ENCODE data around the gene ANKRD42. TPM values are rescaled to one million over a fixed set of nuclear protein-coding genes. Genes with fewer than 3 reads are reported as not detected.

The ANKRD42 gene
- total RNA-seq, 2 donors from 2014 or later, result 7.7 to 8.0 TPM

GRCh38 chr11:83223457-83223856 lies 29.9 kb downstream of the ANKRD42 start:
- H3K36me3 ChIP-seq, result no peaks in the 10 kb centered on the region
- DNase-seq (ENCODE audit: low spot score), result no peak
- H3K4me3 ChIP-seq, result no peak overlapping the region
- no peaks in the 10 kb centered on the region for H3K4me1 ChIP-seq
- no peak for TF ChIP-seq CTCF (IDR thresholded peaks at IDR 0.05)
- H3K27ac ChIP-seq, result no peak overlapping the region
- H3K27me3 ChIP-seq, result no peaks in the 10 kb centered on the region
- H3K9me3 ChIP-seq, result no peaks in the 10 kb centered on the region

- no peak overlapping the region for H3K27ac ChIP-seq
These were observed 42.3 kb downstream of the ANKRD42 start for GRCh38 chr11:83235825-83236224.

GRCh38 chr11:83238111-83238510 lies 44.6 kb downstream of the ANKRD42 start:
- Histone ChIP-seq H3K9me3 (no peaks in the 10 kb centered on the region), H3K4me1 (peaks cover 0 to 4% of the 10 kb centered on the region in 2 donors), H3K27ac (no peak overlapping the region), H3K36me3 (no peaks in the 10 kb centered on the region), H3K27me3 (no peaks in the 10 kb centered on the region), H3K4me3 (no peak overlapping the region)
- no peak for TF ChIP-seq CTCF (IDR thresholded peaks at IDR 0.05)
- DNase-seq (ENCODE audit: low spot score), result no peak

More at GRCh38 chr11:83235825-83236224, 42.3 kb downstream of the ANKRD42 start:
- no peaks in the 10 kb centered on the region for H3K36me3 ChIP-seq
- H3K4me1 ChIP-seq, result peaks cover 0 to 4% of the 10 kb centered on the region in 2 donors
- H3K9me3 ChIP-seq, result no peaks in the 10 kb centered on the region
- H3K27me3 ChIP-seq, result no peaks in the 10 kb centered on the region
- no peak overlapping the region for H3K4me3 ChIP-seq
- no peak for DNase-seq (ENCODE audit: low spot score)
- no peak for TF ChIP-seq CTCF (IDR thresholded peaks at IDR 0.05)

GRCh38 chr11:83241291-83241946 lies 47.9 kb downstream of the ANKRD42 start:
- Histone ChIP-seq H3K9me3 (no peaks in the 10 kb centered on the region), H3K4me1 (no peaks in the 10 kb centered on the region), H3K4me3 (no peak overlapping the region), H3K27me3 (no peaks in the 10 kb centered on the region), H3K36me3 (no peaks in the 10 kb centered on the region), H3K27ac (no peak overlapping the region)
- DNase-seq (ENCODE audit: low spot score), result no peak
- TF ChIP-seq CTCF (IDR thresholded peaks at IDR 0.05), result peak in 1 of 2 donors; percentile 65

- no peaks in the 10 kb centered on the region for H3K36me3 ChIP-seq
- no peaks in the 10 kb centered on the region for H3K4me1 ChIP-seq
- H3K9me3 ChIP-seq, result no peaks in the 10 kb centered on the region
- H3K27ac ChIP-seq, result no peak overlapping the region
- H3K27me3 ChIP-seq, result no peaks in the 10 kb centered on the region
- no peak for DNase-seq (ENCODE audit: low spot score)
- TF ChIP-seq CTCF (IDR thresholded peaks at IDR 0.05), result no peak
- H3K4me3 ChIP-seq, result no peak overlapping the region
These were observed 55.9 kb downstream of the ANKRD42 start for GRCh38 chr11:83249445-83249844.
